HEK293T (cell line): ENCODE measurements around the gene KCNMA1.

Experiments
- BHLHE40 ChIP-seq: fragments of 450-650 bp; IDR thresholded peaks from 2 replicates; pipeline ENCODE4 v1.6.1; 2016; ENCODE audit warnings: mild to moderate bottlenecking, moderate library complexity, borderline replicate concordance
- ELF4 ChIP-seq: fragments of 450-650 bp; IDR thresholded peaks from 2 replicates; pipeline ENCODE4 v1.6.1; 2017; ENCODE audit warnings: antibody characterized with exemption
- FOXA1 ChIP-seq: fragments of 450-650 bp; IDR thresholded peaks from 2 replicates; pipeline ENCODE4 v1.6.1; 2016; ENCODE audit warnings: mild to moderate bottlenecking
- FOXK2 ChIP-seq: fragments of 450-650 bp; IDR thresholded peaks from 2 replicates; pipeline ENCODE4 v1.6.1; 2016; ENCODE audit warnings: mild to moderate bottlenecking
- FOXM1 ChIP-seq: fragments of 450-650 bp; IDR thresholded peaks from 2 replicates; pipeline ENCODE4 v1.6.1; 2017; ENCODE audit warnings: mild to moderate bottlenecking, borderline replicate concordance
- L3MBTL2 ChIP-seq: fragments of 450-650 bp; conservative IDR thresholded peaks from 2 replicates; pipeline ENCODE4 v1.6.1; 2016; ENCODE audit warnings: mild to moderate bottlenecking
- SP1 ChIP-seq: fragments of 450-650 bp; IDR thresholded peaks from 2 replicates; pipeline ENCODE4 v1.6.1; 2017
- SUZ12 ChIP-seq: fragments of 450-650 bp; IDR thresholded peaks from 2 replicates; pipeline ENCODE4 v1.6.1; 2016; ENCODE audit warnings: mild to moderate bottlenecking
- TARDBP ChIP-seq: fragments of 450-650 bp; IDR thresholded peaks from 2 replicates; pipeline ENCODE4 v1.6.1; 2016
- ZNF384 ChIP-seq: fragments of 450-650 bp; IDR thresholded peaks from 2 replicates; pipeline ENCODE4 v1.6.1; 2016

DNA sequence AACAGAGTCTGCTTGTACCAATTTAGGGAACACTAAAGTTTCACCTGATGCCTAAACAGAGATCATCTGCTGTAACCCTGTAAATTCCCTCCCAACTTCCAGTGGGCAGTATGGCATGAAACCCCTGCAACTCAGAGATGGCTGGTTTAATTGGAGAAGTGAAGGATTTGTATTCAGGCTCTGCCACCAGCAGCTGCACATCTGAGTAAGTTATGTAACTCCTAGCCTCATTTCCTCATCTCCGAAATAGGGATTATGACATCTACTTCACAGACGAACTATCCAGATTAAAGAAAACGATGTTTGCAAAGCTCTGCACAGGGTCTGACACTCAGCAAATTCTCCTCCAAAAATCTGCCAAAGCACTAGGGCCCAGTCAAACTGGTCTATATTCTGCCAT is 493.0 kb downstream of the KCNMA1 start:
- TF ChIP-seq FOXM1 = no peak
- TF ChIP-seq TARDBP = no peak
- TF ChIP-seq SP1 = no peak
- no peak for TF ChIP-seq FOXK2
- TF ChIP-seq L3MBTL2 = no peak
- no peak for TF ChIP-seq FOXA1
- TF ChIP-seq ELF4 = no peak
- no peak for TF ChIP-seq ZNF384
- TF ChIP-seq SUZ12 = no peak
- no peak for TF ChIP-seq BHLHE40
